Subcutaneous abdominal adipose tissue (tissue), 5 donors: Measurements from ENCODE around the gene CDH22.

ENCODE experiments used
- H3K27ac ChIP-seq: one replicate; pipeline ENCODE4 v1.7.0; 2013; ENCODE audit warnings: low read depth, mild to moderate bottlenecking, inconsistent platforms, low read length, moderate library complexity
- H3K27me3 ChIP-seq, 5 donors: one replicate each; pipeline ENCODE4 v1.7.0; 2013; ENCODE audit warnings: low read length in 5 of 5, inconsistent platforms in 1 of 5; ENCODE audit not compliant: control insufficient read depth in 5 of 5, insufficient read depth in 4 of 5
- H3K36me3 ChIP-seq, 5 donors: one replicate each; pipeline ENCODE4 v1.7.0; 2013; ENCODE audit warnings: low read length in 5 of 5; ENCODE audit not compliant: control insufficient read depth in 5 of 5, insufficient read depth in 5 of 5
- H3K4me1 ChIP-seq, 5 donors: one replicate each; pipeline ENCODE4 v1.7.0; 2013; ENCODE audit warnings: low read length in 5 of 5, mild to moderate bottlenecking in 3 of 5, moderate library complexity in 1 of 5; ENCODE audit not compliant: control insufficient read depth in 5 of 5, insufficient read depth in 5 of 5
- H3K4me3 ChIP-seq, 5 donors: one replicate each; pipeline ENCODE4 v1.7.0; 2013; ENCODE audit warnings: low read length in 5 of 5, low read depth in 1 of 5
- H3K9ac ChIP-seq, 5 donors: one replicate each; pipeline ENCODE4 v1.7.0; 2013; ENCODE audit warnings: low read length in 5 of 5, mild to moderate bottlenecking in 4 of 5, moderate library complexity in 3 of 5
- H3K9me3 ChIP-seq, 5 donors: one replicate each; pipeline ENCODE4 v1.7.0; 2013; ENCODE audit warnings: low read length in 5 of 5; ENCODE audit not compliant: control insufficient read depth in 5 of 5
- donor health status: healthy.
- donor health status: healthy.
- donor health status: healthy.
- donor health status: healthy.
- donor health status: healthy.

The CDH22 gene

GRCh38 chr20:46192376-46192944, 115.8 kb downstream of the CDH22 start:
- Histone ChIP-seq H3K4me1 (no peaks in the 10 kb centered on the region), H3K9ac (no peak overlapping the region), H3K9me3 (peaks cover 0 to 3% (median 0%) of the 10 kb centered on the region in 5 donors), H3K27me3 (peaks cover 14 to 23% (median 20%) of the 10 kb centered on the region in 5 donors), H3K4me3 (no peak overlapping the region), H3K27ac (no peak overlapping the region), H3K36me3 (no peaks in the 10 kb centered on the region)

GRCh38 chr20:46191611-46192010, 116.7 kb downstream of the CDH22 start:
- no peaks in the 10 kb centered on the region for H3K36me3 ChIP-seq
- H3K27ac ChIP-seq, result no peak overlapping the region
- H3K4me1 ChIP-seq, result no peaks in the 10 kb centered on the region
- H3K9ac ChIP-seq, result no peak overlapping the region
- H3K4me3 ChIP-seq, result no peak overlapping the region
- H3K27me3 ChIP-seq, result peaks cover 11 to 20% (median 17%) of the 10 kb centered on the region in 5 donors
- H3K9me3 ChIP-seq, result peaks cover 0 to 3% (median 0%) of the 10 kb centered on the region in 5 donors

GRCh38 chr20:46191168-46191540, 117.1 kb downstream of the CDH22 start:
- no peaks in the 10 kb centered on the region for H3K4me1 ChIP-seq
- no peak overlapping the region for H3K4me3 ChIP-seq
- no peaks in the 10 kb centered on the region for H3K36me3 ChIP-seq
- no peak overlapping the region for H3K9ac ChIP-seq
- H3K27me3 ChIP-seq, result peaks cover 8 to 20% (median 17%) of the 10 kb centered on the region in 5 donors
- H3K27ac ChIP-seq, result no peak overlapping the region
- peaks cover 0 to 3% (median 0%) of the 10 kb centered on the region in 5 donors for H3K9me3 ChIP-seq

- no peaks in the 10 kb centered on the region for H3K4me1 ChIP-seq
- peaks cover 8 to 17% (median 12%) of the 10 kb centered on the region in 5 donors for H3K27me3 ChIP-seq
- H3K27ac ChIP-seq, result no peak overlapping the region
- no peaks in the 10 kb centered on the region for H3K36me3 ChIP-seq
- peaks cover 0 to 3% (median 0%) of the 10 kb centered on the region in 5 donors for H3K9me3 ChIP-seq
- no peak overlapping the region for H3K4me3 ChIP-seq
- H3K9ac ChIP-seq, result no peak overlapping the region
Observed at GRCh38 chr20:46190478-46191167, 117.7 kb downstream of the CDH22 start.

GRCh38 chr20:46188866-46189541, 119.3 kb downstream of the CDH22 start:
- Histone ChIP-seq H3K4me1 (no peaks in the 10 kb centered on the region), H3K36me3 (no peaks in the 10 kb centered on the region), H3K9ac (no peak overlapping the region), H3K27me3 (peaks cover 8 to 16% (median 9%) of the 10 kb centered on the region in 5 donors), H3K9me3 (peaks cover 0 to 3% (median 0%) of the 10 kb centered on the region in 5 donors), H3K27ac (no peak overlapping the region), H3K4me3 (no peak overlapping the region)

GRCh38 chr20:46186210-46186609, 122.1 kb downstream of the CDH22 start:
- H3K27ac ChIP-seq, result no peak overlapping the region
- H3K36me3 ChIP-seq, result no peaks in the 10 kb centered on the region
- H3K9ac ChIP-seq, result no peak overlapping the region
- H3K4me3 ChIP-seq, result no peak overlapping the region
- no peaks in the 10 kb centered on the region for H3K9me3 ChIP-seq
- peaks cover 5 to 13% (median 9%) of the 10 kb centered on the region in 5 donors for H3K27me3 ChIP-seq
- H3K4me1 ChIP-seq, result no peaks in the 10 kb centered on the region

GRCh38 chr20:46185353-46185752, 122.9 kb downstream of the CDH22 start:
- Histone ChIP-seq H3K36me3 (no peaks in the 10 kb centered on the region), H3K9ac (no peak overlapping the region), H3K27me3 (peaks cover 5 to 15% (median 12%) of the 10 kb centered on the region in 5 donors), H3K9me3 (peaks cover 0 to 2% (median 0%) of the 10 kb centered on the region in 5 donors), H3K4me3 (no peak overlapping the region), H3K27ac (no peak overlapping the region), H3K4me1 (no peaks in the 10 kb centered on the region)

- H3K27ac ChIP-seq, result no peak overlapping the region
- H3K36me3 ChIP-seq, result no peaks in the 10 kb centered on the region
- H3K4me3 ChIP-seq, result no peak overlapping the region
- peaks cover 5 to 23% (median 16%) of the 10 kb centered on the region in 5 donors for H3K27me3 ChIP-seq
- H3K9ac ChIP-seq, result no peak overlapping the region
- H3K4me1 ChIP-seq, result no peaks in the 10 kb centered on the region
- H3K9me3 ChIP-seq, result peaks cover 0 to 2% (median 0%) of the 10 kb centered on the region in 5 donors
Observed at GRCh38 chr20:46183768-46184167, 124.5 kb downstream of the CDH22 start.

- Histone ChIP-seq H3K4me1 (no peaks in the 10 kb centered on the region), H3K9ac (no peak overlapping the region), H3K4me3 (no peak overlapping the region), H3K36me3 (no peaks in the 10 kb centered on the region), H3K27ac (no peak overlapping the region), H3K27me3 (peaks cover 5 to 26% (median 21%) of the 10 kb centered on the region in 5 donors), H3K9me3 (peaks cover 0 to 2% (median 0%) of the 10 kb centered on the region in 5 donors)
Observed at GRCh38 chr20:46182276-46183200, 125.8 kb downstream of the CDH22 start.
